Measurements from ENCODE around the gene MAGEA9B.
"Not testable (repeated sequence)": the region's sequence is repeated elsewhere in the genome, so short reads cannot be mapped to it uniquely, and the experiment has no call there.

MAGEA9B gene

GRCh38 chrX:149533999-149534398 lies 53.3 kb downstream of the MAGEA9B start:
- DNase-seq = not testable (repeated sequence)

- DNase-seq = not testable (repeated sequence)
Observed at GRCh38 chrX:149532868-149533267, 54.4 kb downstream of the MAGEA9B start.

Data from activated CD4-positive, alpha-beta T cell treated with anti-CD3 and anti-CD28 coated beads, Interleukin-2, Interleukin-6, amounts not matched to agents 100 ng/mL and 50 ng/mL, durations not matched to agents 16 hours and 8 hours (primary cell).